ENCODE measurements around the gene ANGEL2.

Gene ANGEL2, protein sequence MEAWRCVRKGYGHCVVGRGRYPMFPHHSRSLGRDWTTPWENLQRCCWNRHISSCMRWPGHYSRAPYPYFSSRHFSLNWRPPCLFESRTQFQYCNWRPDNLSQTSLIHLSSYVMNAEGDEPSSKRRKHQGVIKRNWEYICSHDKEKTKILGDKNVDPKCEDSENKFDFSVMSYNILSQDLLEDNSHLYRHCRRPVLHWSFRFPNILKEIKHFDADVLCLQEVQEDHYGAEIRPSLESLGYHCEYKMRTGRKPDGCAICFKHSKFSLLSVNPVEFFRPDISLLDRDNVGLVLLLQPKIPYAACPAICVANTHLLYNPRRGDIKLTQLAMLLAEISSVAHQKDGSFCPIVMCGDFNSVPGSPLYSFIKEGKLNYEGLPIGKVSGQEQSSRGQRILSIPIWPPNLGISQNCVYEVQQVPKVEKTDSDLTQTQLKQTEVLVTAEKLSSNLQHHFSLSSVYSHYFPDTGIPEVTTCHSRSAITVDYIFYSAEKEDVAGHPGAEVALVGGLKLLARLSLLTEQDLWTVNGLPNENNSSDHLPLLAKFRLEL

DNA sequence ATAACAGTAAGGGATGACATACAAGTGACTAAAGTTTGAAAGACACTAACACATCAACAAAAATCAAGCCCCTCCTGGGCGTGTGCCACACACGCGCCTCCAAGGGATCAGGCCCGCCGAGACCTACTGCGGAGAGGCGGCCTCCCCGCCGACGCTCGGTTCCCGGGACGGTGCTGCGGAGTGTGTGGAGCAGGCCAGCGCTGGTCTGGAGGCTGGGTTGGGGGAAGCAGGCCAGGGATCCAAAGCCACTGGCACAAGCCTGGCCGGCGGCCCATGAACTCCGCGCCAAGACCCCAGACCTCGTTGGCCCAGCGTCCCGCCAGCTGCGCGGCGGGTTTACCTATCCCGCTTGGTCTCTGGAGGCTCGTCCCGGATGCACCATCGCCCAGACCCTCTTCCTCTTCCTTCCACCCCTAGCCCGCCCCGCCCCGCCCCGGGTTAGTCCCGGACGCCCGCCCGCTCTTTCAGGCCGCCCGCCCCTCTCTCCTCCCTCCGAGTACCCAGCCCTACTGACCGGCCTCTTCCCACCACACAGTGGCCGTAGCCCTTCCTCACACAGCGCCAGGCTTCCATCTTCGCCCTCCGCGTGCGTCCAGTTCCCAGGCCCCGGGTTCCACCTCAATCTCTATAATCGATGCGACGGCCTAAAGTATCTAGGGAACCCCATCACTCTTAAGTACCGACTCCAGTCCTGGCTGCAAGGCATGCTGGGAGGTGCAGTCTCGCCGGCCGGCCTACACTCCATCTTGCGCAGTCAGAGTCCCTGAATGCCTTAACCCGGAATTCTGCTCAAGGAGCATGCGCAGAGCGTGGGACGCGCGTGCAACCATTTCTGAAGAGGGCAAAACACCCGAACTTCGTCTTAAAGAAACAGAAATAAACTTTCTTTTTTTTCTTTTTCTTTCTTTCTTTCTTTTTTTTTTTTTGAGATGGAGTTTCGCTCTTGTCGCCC is at the start of gene ANGEL2:
Gene ANGEL2, minus strand, starts transcription at position 769 of the 952 bp plus-strand sequence. Its CDS starts 196 bp downstream, at position 573.
- Histone ChIP-seq H3K27me3 (ENCODE audit: low read depth, low read length) (no peaks in the 10 kb centered on the region), H3K36me3 (ENCODE audit: control insufficient read depth in 1 of 2, insufficient read depth in 2 of 2, low read length in 2 of 2) (peaks cover 4 to 7% of the 10 kb centered on the region in 2 donors), H3K9me3 (ENCODE audit: control insufficient read depth in 1 of 2, low read length in 2 of 2) (no peaks in the 10 kb centered on the region)

DNA sequence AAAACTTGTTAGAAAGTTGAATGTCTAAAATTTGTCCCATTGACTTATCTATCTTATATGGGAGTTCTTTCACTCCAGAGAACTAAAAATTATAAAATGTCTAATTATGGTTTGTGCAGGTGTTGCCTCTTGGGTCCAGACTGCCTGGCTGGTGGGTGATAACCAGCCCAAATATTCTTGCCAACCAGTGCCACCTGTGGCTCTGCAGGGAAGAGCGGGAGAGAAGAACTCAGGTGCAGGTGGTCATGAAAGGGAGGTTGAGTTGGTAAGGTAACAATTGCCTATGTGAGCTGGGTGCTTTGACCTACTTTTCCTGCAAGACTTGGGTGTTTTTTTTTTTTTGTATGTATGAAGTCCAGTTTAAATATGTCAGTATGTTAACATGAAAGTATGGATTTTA is 45.6 kb upstream of the ANGEL2 start:
- Histone ChIP-seq H3K36me3 (ENCODE audit: control insufficient read depth in 1 of 2, insufficient read depth in 2 of 2, low read length in 2 of 2) (no peaks in the 10 kb centered on the region), H3K4me3 (ENCODE audit: low read depth in 1 of 2, low read length in 2 of 2) (no peak overlapping the region), H3K9me3 (ENCODE audit: control insufficient read depth in 1 of 2, low read length in 2 of 2) (no peaks in the 10 kb centered on the region), H3K4me1 (ENCODE audit: control insufficient read depth in 1 of 2, insufficient read depth in 2 of 2, low read length in 2 of 2) (no peaks in the 10 kb centered on the region), H3K27me3 (ENCODE audit: low read depth, low read length) (no peaks in the 10 kb centered on the region), H3K27ac (ENCODE audit: low read length) (no peak overlapping the region)

More for the DNA sequence above, at the start of gene ANGEL2:
- Histone ChIP-seq H3K4me1 (ENCODE audit: control insufficient read depth in 1 of 2, insufficient read depth in 2 of 2, low read length in 2 of 2) (peaks cover 5 to 19% of the 10 kb centered on the region in 2 donors), H3K4me3 (ENCODE audit: low read depth in 1 of 2, low read length in 2 of 2) (peak within 1 kb of the TSS; percentile 78 to 85), H3K27ac (ENCODE audit: low read length) (peak within 1 kb of the TSS; percentile 84)

DNA sequence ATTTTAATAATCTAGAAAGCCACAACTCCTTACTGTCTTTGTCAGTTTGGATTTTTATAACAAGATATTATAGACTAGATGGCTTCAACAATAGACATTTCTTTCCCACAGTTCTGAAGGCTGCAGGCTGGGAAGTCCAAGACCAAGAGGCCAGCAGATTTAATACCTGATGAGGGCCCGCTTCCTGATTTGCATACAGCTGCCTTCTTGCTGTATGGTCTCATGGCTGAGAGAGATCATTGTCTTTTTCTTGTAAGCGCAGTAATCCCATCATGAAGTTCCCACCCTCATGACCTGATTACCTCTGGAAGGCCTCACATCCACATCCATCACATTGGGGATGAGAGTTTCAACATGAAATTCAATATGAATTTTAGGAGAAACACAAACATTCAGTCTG is 45.2 kb upstream of the ANGEL2 start:
- Histone ChIP-seq H3K27me3 (ENCODE audit: low read depth, low read length) (no peaks in the 10 kb centered on the region), H3K36me3 (ENCODE audit: control insufficient read depth in 1 of 2, insufficient read depth in 2 of 2, low read length in 2 of 2) (no peaks in the 10 kb centered on the region), H3K27ac (ENCODE audit: low read length) (no peak overlapping the region), H3K4me3 (ENCODE audit: low read depth in 1 of 2, low read length in 2 of 2) (no peak overlapping the region), H3K4me1 (ENCODE audit: control insufficient read depth in 1 of 2, insufficient read depth in 2 of 2, low read length in 2 of 2) (no peaks in the 10 kb centered on the region), H3K9me3 (ENCODE audit: control insufficient read depth in 1 of 2, low read length in 2 of 2) (no peaks in the 10 kb centered on the region)

DNA sequence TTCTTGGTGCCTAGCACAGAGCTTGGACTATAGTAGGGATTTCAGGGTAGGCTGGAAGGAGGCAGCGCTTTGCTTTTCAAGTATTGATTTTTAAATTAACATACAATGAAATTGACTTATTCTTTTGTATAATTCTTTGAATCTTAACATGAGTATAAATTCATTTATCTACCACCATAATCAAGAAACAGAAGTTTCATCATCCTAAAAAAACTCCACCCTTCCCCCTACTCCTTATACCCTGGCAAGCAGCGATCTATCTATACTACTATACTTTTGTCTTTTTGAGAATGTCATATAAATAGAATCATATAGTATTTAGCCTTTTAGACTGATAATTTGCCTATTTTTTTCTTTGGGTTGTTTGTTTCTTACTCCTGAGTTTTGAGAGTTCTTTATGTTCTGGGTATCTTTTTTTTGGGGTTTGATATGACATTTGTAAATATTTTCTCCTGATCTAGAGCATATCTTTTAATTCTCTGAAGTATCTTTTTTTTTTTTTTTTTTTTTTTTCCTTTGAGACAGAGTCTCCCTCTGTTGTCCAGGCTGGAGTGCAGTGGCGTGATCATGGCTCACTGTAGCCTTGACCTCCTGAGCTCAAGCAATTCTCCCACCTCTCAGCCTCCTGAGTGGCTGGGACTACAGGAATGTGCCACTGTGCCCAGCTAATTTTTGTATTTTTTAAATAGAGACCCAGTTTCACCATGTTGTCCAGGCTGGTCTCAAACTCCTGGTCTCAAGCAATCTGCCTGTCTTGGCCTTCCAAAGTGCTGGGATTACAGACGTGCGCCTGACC is 41.8 kb upstream of the ANGEL2 start:
- no peaks in the 10 kb centered on the region for H3K27me3 ChIP-seq (ENCODE audit: low read depth, low read length)
- H3K4me1 ChIP-seq (ENCODE audit: control insufficient read depth in 1 of 2, insufficient read depth in 2 of 2, low read length in 2 of 2) = peaks cover 4 to 9% of the 10 kb centered on the region in 2 donors
- no peak overlapping the region for H3K4me3 ChIP-seq (ENCODE audit: low read depth in 1 of 2, low read length in 2 of 2)
- no peaks in the 10 kb centered on the region for H3K36me3 ChIP-seq (ENCODE audit: control insufficient read depth in 1 of 2, insufficient read depth in 2 of 2, low read length in 2 of 2)
- H3K9me3 ChIP-seq (ENCODE audit: control insufficient read depth in 1 of 2, low read length in 2 of 2) = no peaks in the 10 kb centered on the region
- no peak overlapping the region for H3K27ac ChIP-seq (ENCODE audit: low read length)

DNA sequence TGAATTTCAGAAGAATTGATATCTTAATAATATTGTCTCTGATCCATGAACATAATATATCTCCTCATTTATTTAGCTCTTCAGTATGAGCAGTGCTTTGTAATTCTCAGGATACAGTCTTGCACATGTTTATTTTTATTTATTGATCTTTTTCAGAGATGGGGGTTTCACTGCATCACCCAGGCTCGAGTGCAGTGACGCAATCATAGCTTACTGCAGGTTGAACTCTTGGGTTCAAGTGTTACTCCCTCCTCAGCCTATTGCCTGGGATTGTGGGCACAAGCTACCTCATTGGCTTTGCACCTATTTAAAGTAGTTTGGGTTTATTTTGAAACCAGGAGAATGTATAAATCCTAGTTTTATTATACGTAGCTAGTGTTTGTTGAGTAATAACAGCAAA is 40.1 kb upstream of the ANGEL2 start:
- Histone ChIP-seq H3K36me3 (ENCODE audit: control insufficient read depth in 1 of 2, insufficient read depth in 2 of 2, low read length in 2 of 2) (no peaks in the 10 kb centered on the region), H3K9me3 (ENCODE audit: control insufficient read depth in 1 of 2, low read length in 2 of 2) (no peaks in the 10 kb centered on the region), H3K4me3 (ENCODE audit: low read depth in 1 of 2, low read length in 2 of 2) (no peak overlapping the region), H3K27me3 (ENCODE audit: low read depth, low read length) (no peaks in the 10 kb centered on the region), H3K4me1 (ENCODE audit: control insufficient read depth in 1 of 2, insufficient read depth in 2 of 2, low read length in 2 of 2) (peaks cover 4 to 17% of the 10 kb centered on the region in 2 donors), H3K27ac (ENCODE audit: low read length) (no peak overlapping the region)

DNA sequence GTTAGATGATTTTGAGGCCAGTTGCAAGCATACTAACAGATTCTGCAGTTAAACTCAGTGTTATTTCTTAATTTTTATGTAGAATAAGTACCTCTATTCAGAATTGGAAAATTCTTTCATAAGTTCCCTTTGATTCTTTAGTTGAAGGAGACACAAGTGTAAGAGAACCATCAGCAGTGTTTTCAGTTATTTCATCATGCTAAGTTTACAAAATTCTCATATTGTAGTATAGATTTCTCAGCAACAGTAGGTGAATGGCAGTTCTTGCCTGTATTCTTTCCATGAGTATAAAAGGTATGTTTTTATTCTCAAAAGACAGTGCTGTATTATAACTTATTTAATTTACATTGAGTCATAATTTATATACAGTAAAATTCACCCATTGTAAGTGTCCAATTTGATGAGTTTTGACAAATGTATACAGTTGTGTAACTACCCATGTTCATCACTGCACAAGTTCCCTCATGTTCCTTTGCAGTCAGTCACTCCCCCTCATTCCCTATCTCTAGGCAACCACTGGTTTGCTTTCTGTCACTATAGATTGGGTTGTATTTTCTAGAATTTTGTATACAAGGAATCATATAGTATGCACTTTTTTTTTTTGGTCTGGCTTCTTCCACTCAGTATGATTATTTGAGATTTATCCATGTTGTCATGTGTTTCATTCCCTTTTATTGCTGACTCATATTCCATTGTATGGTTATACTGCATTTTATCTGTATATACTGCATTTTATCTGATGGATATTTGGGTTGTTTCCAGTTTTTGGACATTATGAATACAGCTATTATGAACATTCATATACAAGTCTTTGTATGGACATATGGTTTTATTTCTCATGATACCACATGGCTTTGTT is 39.3 kb upstream of the ANGEL2 start:
- no peak overlapping the region for H3K27ac ChIP-seq (ENCODE audit: low read length)
- no peaks in the 10 kb centered on the region for H3K9me3 ChIP-seq (ENCODE audit: control insufficient read depth in 1 of 2, low read length in 2 of 2)
- no peaks in the 10 kb centered on the region for H3K27me3 ChIP-seq (ENCODE audit: low read depth, low read length)
- no peaks in the 10 kb centered on the region for H3K36me3 ChIP-seq (ENCODE audit: control insufficient read depth in 1 of 2, insufficient read depth in 2 of 2, low read length in 2 of 2)
- peaks cover 4 to 17% of the 10 kb centered on the region in 2 donors for H3K4me1 ChIP-seq (ENCODE audit: control insufficient read depth in 1 of 2, insufficient read depth in 2 of 2, low read length in 2 of 2)
- no peak overlapping the region for H3K4me3 ChIP-seq (ENCODE audit: low read depth in 1 of 2, low read length in 2 of 2)

DNA sequence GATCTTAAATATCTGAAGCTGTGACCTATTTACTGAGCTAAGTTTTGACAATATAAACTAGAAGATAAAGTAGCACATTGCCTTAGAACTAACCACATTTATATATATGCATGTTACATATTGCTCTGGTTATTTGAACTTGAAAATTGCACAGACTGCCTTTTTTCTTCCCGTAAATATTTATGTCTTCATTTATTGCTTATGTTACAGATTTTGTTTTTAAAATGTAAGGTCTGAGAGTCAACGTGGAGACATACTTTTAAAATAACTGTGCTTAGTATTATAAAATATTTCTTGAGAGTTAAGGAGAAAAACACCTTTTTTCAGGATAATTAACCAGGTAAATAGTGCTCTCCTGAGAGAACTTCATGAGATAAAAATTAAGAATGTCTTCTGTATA is 38.5 kb upstream of the ANGEL2 start:
- Histone ChIP-seq H3K27ac (ENCODE audit: low read length) (no peak overlapping the region), H3K27me3 (ENCODE audit: low read depth, low read length) (no peaks in the 10 kb centered on the region), H3K4me1 (ENCODE audit: control insufficient read depth in 1 of 2, insufficient read depth in 2 of 2, low read length in 2 of 2) (peaks cover 4 to 17% of the 10 kb centered on the region in 2 donors), H3K4me3 (ENCODE audit: low read depth in 1 of 2, low read length in 2 of 2) (no peak overlapping the region), H3K9me3 (ENCODE audit: control insufficient read depth in 1 of 2, low read length in 2 of 2) (no peaks in the 10 kb centered on the region), H3K36me3 (ENCODE audit: control insufficient read depth in 1 of 2, insufficient read depth in 2 of 2, low read length in 2 of 2) (no peaks in the 10 kb centered on the region)

DNA sequence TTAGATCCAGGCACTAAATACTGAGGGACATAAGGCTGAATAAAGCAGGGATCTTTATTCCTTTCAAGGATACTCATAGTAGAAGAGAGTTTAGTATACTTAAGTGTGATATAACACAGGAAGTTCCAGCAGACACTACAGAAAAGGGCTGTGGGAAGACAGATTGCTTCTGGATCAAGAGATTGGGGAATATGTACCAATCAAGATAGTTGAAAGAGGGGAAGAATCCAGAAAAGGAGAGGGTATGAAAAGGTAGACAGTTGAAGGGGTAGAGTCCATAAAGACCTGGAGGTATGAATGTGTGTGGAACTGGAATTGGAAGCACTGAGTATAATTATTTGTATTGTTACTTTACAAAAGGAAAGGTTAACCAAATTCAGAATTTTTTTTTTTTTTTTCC is 37.8 kb upstream of the ANGEL2 start:
- Histone ChIP-seq H3K36me3 (ENCODE audit: control insufficient read depth in 1 of 2, insufficient read depth in 2 of 2, low read length in 2 of 2) (no peaks in the 10 kb centered on the region), H3K4me3 (ENCODE audit: low read depth in 1 of 2, low read length in 2 of 2) (no peak overlapping the region), H3K9me3 (ENCODE audit: control insufficient read depth in 1 of 2, low read length in 2 of 2) (no peaks in the 10 kb centered on the region), H3K4me1 (ENCODE audit: control insufficient read depth in 1 of 2, insufficient read depth in 2 of 2, low read length in 2 of 2) (peaks cover 4 to 17% of the 10 kb centered on the region in 2 donors), H3K27me3 (ENCODE audit: low read depth, low read length) (no peaks in the 10 kb centered on the region), H3K27ac (ENCODE audit: low read length) (no peak overlapping the region)

DNA sequence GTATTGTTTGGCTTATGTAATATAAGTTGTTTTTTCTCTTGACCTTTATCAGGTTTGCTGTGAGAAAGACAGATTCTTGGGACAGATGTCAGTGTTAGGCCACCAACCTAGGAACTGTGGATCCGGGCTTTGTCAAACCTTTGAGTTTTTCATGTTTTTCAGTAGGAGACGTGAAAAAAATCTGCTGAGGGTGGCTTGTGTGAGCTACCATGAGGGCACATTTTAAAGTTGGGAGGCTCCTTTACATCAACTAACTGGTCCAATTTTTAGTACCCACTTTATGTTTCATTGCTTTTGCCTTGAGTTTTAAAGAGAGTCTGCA is 36.2 kb upstream of the ANGEL2 start:
- no peaks in the 10 kb centered on the region for H3K36me3 ChIP-seq (ENCODE audit: control insufficient read depth in 1 of 2, insufficient read depth in 2 of 2, low read length in 2 of 2)
- no peaks in the 10 kb centered on the region for H3K27me3 ChIP-seq (ENCODE audit: low read depth, low read length)
- H3K4me1 ChIP-seq (ENCODE audit: control insufficient read depth in 1 of 2, insufficient read depth in 2 of 2, low read length in 2 of 2) = peaks cover 4 to 17% of the 10 kb centered on the region in 2 donors
- peak overlapping the region; percentile 45 for H3K27ac ChIP-seq (ENCODE audit: low read length)
- H3K4me3 ChIP-seq (ENCODE audit: low read depth in 1 of 2, low read length in 2 of 2) = peak overlapping the region; percentile 89 to 96
- no peaks in the 10 kb centered on the region for H3K9me3 ChIP-seq (ENCODE audit: control insufficient read depth in 1 of 2, low read length in 2 of 2)

All from muscle layer of duodenum (tissue), 2 donors.